RWPE1 (cell line): ENCODE data around the gene SLC7A11.

Experiments used
- CTCF ChIA-PET: fragments of 350-600 bp; sonication (Branson Sonifier 250); formaldehyde crosslinking; extraction: SDS; loops from one replicate; lab custom pipeline; 2021; lab: Yijun Ruan, JAX
- POLR2A ChIA-PET: fragments of 400-600 bp; formaldehyde crosslinking; extraction: SDS; loops from one replicate; lab custom pipeline; 2020; ENCODE audit warnings: antibody characterized with exemption; ENCODE audit not compliant: low non-redundant PET; lab: Yijun Ruan, JAX
- DNase-seq: peaks from one replicate; pipeline ENCODE4 v3.0.0; 2012; ENCODE audit warnings: low spot score
- H3K27ac ChIP-seq: fragments of 450-650 bp; 2 replicates; pipeline ENCODE4 v1.5.1; 2017
- CTCF ChIP-seq: fragments of 450-650 bp; conservative IDR thresholded peaks from 2 replicates; pipeline ENCODE4 v1.5.1; 2017; ENCODE audit warnings: low read depth, mild to moderate bottlenecking

Gene SLC7A11

GRCh38 chr4:138262030-138262429, 19.9 kb upstream of the SLC7A11 start:
- H3K27ac ChIP-seq, result no peak overlapping the region

GRCh38 chr4:138259824-138260223, 17.7 kb upstream of the SLC7A11 start:
- H3K27ac ChIP-seq, result no peak overlapping the region
- ChIA-PET POLR2A (no interaction called here), CTCF (no interaction called here)
- no peak for TF ChIP-seq CTCF
- DNase-seq, result peak; percentile 81

More at GRCh38 chr4:138262030-138262429, 19.9 kb upstream of the SLC7A11 start:
- no peak for TF ChIP-seq CTCF
- ChIA-PET POLR2A (no interaction called here), CTCF (interaction anchor here (0.7 kb wide), 1 partner anchor 15 kb away, joined by 6 read pairs; no protein-coding TSS in a partner anchor)
- no peak for DNase-seq

- peak; percentile 65 for DNase-seq
- ChIA-PET CTCF (no interaction called here), POLR2A (no interaction called here)
- no peak for TF ChIP-seq CTCF
- H3K27ac ChIP-seq, result no peak overlapping the region
These were observed 17.1 kb upstream of the SLC7A11 start for GRCh38 chr4:138259271-138259670.

- CTCF ChIA-PET, result no interaction called here
- POLR2A ChIA-PET, result no interaction called here
- no peak for DNase-seq
- TF ChIP-seq CTCF, result no peak
- peak overlapping the region; percentile 43 for H3K27ac ChIP-seq
These were observed 14.5 kb upstream of the SLC7A11 start for GRCh38 chr4:138256608-138257007.

- no peak for TF ChIP-seq CTCF
- CTCF ChIA-PET, result no interaction called here
- peak overlapping the region; percentile 43 for H3K27ac ChIP-seq
- POLR2A ChIA-PET, result no interaction called here
- no peak for DNase-seq
These were observed 13.9 kb upstream of the SLC7A11 start for GRCh38 chr4:138255917-138256597.

- no peak for TF ChIP-seq CTCF
- H3K27ac ChIP-seq, result peak overlapping the region; percentile 58
- peak; percentile 14 for DNase-seq
- CTCF ChIA-PET, result no interaction called here
- POLR2A ChIA-PET, result no interaction called here
These were observed 10.4 kb upstream of the SLC7A11 start for GRCh38 chr4:138252551-138252950.
